PFSK-1 (cell line): ENCODE data around the gene BEND7.

Source experiments
- FOXP2 ChIP-seq: optimal IDR thresholded peaks from 2 replicates; pipeline ENCODE3; 2011; ENCODE audit warnings: borderline replicate concordance, control low read depth, inconsistent platforms; ENCODE audit not compliant: insufficient read depth; ENCODE audit errors: extremely low read length, extremely low read depth
- POLR2AphosphoS5 ChIP-seq: IDR thresholded peaks from 2 replicates; pipeline ENCODE4 v1.6.1; 2012; ENCODE audit warnings: low read depth, mild to moderate bottlenecking, control low read depth, low read length, moderate library complexity
- REST ChIP-seq, 2 experiments: IDR thresholded peaks; 2 replicates each; pipeline versions ENCODE4 v1.6.1 to v1.8.0; 2011 to 2012; ENCODE audit warnings: low read depth in 2 of 2, low read length in 2 of 2, control low read depth in 1 of 2, inconsistent platforms in 1 of 2, mild to moderate bottlenecking in 1 of 2, moderate library complexity in 1 of 2; ENCODE audit not compliant: insufficient read depth in 1 of 2
- SIN3A ChIP-seq: IDR thresholded peaks from 2 replicates; pipeline ENCODE4 v1.6.1; 2012; ENCODE audit warnings: mild to moderate bottlenecking, low read length, moderate library complexity, borderline replicate concordance; ENCODE audit not compliant: insufficient read depth
- TAF1 ChIP-seq: IDR thresholded peaks from 2 replicates; pipeline ENCODE4 v1.6.1; 2012; ENCODE audit warnings: low read length, control low read depth, borderline replicate concordance; ENCODE audit not compliant: insufficient read depth

Gene BEND7

GRCh38 chr10:13414855-13415254 lies 114.0 kb downstream of the BEND7 start:
- TF ChIP-seq POLR2AphosphoS5 (no peak), SIN3A (no peak), FOXP2 (no peak), TAF1 (no peak), REST (IDR thresholded peaks at IDR 0.05; ENCODE audit: insufficient read depth in 1 of 2, low read depth in 2 of 2, low read length in 2 of 2) (no peak)

GRCh38 chr10:13414137-13414536 lies 114.7 kb downstream of the BEND7 start:
- TF ChIP-seq POLR2AphosphoS5 = no peak
- TF ChIP-seq FOXP2 = no peak
- TF ChIP-seq TAF1 = no peak
- no peak for TF ChIP-seq SIN3A
- no peak for TF ChIP-seq REST (IDR thresholded peaks at IDR 0.05; ENCODE audit: insufficient read depth in 1 of 2, low read depth in 2 of 2, low read length in 2 of 2)

- no peak for TF ChIP-seq FOXP2
- no peak for TF ChIP-seq POLR2AphosphoS5
- no peak for TF ChIP-seq REST (IDR thresholded peaks at IDR 0.05; ENCODE audit: insufficient read depth in 1 of 2, low read depth in 2 of 2, low read length in 2 of 2)
- no peak for TF ChIP-seq SIN3A
- TF ChIP-seq TAF1 = no peak
Observed at GRCh38 chr10:13412894-13413293, 115.9 kb downstream of the BEND7 start.

- TF ChIP-seq TAF1 = no peak
- TF ChIP-seq POLR2AphosphoS5 = no peak
- TF ChIP-seq REST (IDR thresholded peaks at IDR 0.05; ENCODE audit: insufficient read depth in 1 of 2, low read depth in 2 of 2, low read length in 2 of 2) = no peak
- TF ChIP-seq FOXP2 = no peak
- TF ChIP-seq SIN3A = no peak
Observed at GRCh38 chr10:13404791-13405190, 124.0 kb downstream of the BEND7 start.

- no peak for TF ChIP-seq SIN3A
- TF ChIP-seq POLR2AphosphoS5 = no peak
- TF ChIP-seq TAF1 = no peak
- TF ChIP-seq FOXP2 = no peak
- TF ChIP-seq REST (IDR thresholded peaks at IDR 0.05; ENCODE audit: insufficient read depth in 1 of 2, low read depth in 2 of 2, low read length in 2 of 2) = no peak
Observed at GRCh38 chr10:13404305-13404759, 124.5 kb downstream of the BEND7 start.
